NCI-H2107 treated with DMSO at 0.1 percent for 48 hours (cell line): ENCODE measurements around the gene AZU1.

ENCODE experiments used
- DNase-seq: peaks from one replicate; lab custom pipeline; 2025; ENCODE audit not compliant: unreplicated experiment; lab: John Stamatoyannopoulos, UW

AZU1 gene

DNA sequence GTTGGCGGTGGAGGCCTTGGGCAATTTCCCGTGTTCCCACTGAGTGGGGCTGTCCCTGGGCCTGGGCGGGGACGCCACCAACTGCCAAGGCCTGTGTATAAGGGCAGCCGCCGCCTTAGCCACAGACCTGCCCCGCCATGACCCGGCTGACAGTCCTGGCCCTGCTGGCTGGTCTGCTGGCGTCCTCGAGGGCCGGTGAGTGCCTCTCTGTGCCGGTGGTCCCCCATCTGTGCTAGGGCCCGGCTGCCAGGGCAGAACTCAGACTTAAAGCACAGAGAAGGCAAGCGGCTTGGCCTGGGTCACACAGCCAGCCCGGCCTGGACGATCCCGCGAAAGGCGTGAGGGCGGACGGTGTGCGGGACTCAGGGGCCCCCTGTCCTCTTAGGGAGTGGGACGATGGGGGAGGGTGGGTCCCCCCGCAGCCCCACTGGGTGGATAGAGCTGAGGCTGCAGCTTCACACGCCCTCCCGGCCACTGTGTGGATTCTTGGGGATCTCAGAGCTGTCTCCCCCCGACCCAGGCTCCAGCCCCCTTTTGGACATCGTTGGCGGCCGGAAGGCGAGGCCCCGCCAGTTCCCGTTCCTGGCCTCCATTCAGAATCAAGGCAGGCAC lies at the start of gene AZU1:
TSS of gene AZU1 (plus strand) at position 128 of the 612 bp plus-strand sequence. CDS start at position 138, 10 bp downstream.
- DNase-seq = no peak

GRCh38 chr19:778910-779653 lies 48.6 kb upstream of the AZU1 start:
- DNase-seq = no peak

- no peak for DNase-seq
Measured at GRCh38 chr19:780935-781334, 46.7 kb upstream of the AZU1 start.

- DNase-seq = no peak
Measured at GRCh38 chr19:781800-782184, 45.8 kb upstream of the AZU1 start.

DNA sequence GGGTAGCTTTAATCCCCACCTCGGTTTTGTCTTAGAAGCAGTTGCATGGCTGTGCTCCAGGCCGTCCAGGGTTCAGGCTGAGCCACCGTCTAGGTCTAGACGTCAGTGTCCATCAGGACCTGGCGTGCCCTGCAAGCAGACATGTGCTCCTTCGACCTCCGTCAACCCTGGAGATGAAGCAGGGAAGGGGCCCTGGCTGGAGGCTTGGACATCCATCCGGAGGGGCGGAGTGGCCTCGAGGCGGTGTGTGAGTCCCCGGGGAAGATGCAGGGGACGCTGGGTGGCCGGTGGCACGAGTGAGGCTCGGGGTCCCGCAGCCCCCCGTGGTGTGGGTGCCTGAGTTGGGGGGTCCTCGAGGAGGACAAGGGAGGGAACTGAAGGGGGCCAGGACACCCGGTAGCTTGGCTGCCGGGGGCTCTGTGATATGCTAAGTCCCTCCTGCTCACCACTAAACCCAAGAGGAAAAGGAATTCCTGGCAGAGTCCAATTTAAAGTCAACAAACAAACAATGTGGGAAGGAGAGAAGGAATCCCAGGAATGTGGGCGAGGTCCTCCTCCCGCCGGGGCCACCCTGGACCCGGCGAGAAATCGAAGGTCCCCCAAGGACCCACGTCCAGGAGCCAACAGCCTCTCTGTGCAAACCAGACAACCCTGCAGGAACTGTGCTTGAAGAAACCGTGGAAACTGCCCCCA lies 45.3 kb upstream of the AZU1 start:
- DNase-seq = no peak

DNA sequence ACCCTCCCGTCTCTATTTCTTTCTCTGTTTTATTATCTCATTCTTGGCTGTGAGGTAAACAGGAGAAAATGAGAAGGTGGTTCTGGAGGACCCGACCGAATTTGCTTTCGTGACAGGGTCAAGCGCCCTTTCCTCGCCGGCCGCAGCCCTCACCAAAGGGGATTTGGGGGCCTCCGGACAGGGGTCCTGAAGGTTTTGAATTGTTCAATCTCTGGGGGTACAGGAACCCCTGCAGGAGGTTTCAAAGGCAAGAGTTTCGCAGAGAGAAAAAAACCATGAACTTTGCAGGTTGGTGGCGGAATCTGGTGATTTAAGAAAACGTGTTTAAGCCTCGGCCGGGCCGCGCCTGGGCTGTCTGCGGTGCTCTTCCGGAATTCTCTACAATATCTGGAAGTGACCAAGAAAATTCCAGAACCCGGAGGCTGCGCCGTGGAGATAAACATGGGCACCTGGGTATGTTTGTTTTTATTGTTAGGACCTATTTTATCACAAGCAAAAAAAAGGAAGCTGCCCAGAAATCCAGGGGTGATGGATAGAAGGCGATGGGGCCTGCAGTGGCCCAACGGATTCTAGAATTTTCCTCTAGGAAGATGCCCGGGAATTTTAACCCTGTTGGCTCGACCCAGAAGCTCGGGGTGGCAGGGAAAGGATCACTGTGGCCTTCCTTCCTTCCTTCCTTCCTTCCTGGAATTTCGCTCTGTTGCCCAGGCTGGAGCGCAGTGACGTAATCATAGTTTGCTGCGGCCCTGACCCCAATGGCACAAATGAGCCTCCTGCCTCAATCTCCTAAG lies 44.6 kb upstream of the AZU1 start:
- no peak for DNase-seq

GRCh38 chr19:784541-784940 lies 43.1 kb upstream of the AZU1 start:
- no peak for DNase-seq

DNA sequence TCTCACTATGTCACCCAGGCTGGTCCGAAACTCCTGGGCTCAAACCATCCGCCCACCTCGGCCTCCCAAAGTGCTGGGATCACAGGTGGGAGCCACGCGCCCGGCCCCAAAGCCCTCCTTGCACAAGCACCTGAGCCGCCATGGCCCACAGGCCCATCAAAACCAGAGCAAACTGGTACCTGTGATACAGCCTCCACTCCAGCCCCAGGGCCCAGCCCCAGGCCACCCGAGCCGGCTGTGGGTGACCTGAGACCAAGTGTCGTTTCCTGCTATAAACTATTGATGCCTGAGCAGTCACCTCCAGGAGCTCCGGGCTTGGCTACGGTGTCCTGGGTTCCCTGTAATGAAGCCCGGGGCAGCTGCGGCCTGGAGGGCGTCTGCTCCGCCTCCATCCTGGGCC lies 40.1 kb upstream of the AZU1 start:
- no peak for DNase-seq

DNA sequence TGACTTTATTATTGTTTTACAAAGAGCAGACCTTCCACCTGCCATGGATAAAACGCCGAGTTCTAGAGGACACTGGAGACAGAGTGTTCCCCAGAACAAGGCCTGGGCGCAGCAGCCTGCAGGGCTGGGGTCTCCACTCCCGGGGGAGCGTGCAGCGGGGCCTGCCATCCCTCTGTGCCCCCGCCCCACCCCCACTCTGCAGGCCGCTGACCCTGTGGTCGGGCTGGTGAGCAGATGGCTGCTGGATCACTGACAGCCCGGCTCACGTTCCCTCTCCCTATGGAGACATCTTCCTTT lies 39.0 kb upstream of the AZU1 start:
- DNase-seq = no peak

DNA sequence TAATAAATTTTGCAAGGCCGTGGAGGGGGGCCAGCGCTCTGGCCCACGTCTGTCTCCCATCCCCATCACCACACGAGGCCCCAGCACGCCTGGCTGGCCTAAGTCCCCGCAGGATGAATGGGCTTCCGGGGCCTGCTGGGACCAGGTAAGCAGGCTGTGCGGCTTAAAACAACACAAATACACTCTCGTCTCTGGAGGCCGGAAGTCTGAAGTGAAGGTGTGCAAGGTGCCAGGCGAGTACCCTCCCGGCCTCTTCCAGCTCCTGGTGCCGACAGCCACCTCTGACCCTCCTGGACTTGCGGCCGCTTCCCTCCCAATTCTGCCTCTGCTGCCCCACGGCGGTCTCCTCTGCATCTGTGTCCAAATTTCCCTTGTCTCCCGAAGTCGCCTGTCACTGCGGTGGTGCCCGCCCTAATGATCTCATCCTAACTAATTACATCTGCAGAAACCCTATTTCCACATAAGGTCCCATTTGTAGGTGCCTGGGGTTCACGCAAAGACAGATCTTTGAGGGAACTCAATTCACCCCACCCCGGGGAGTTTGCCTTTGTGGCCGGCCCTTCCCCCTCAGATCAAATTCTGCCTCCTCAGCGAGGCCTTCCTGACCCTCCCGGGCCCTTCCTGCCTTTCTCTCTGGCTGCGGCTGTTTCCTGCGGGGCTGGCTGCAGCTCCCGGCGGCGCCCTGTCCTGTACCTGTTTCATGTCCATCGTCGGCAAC lies 38.5 kb upstream of the AZU1 start:
- peak; percentile 43 for DNase-seq

DNA sequence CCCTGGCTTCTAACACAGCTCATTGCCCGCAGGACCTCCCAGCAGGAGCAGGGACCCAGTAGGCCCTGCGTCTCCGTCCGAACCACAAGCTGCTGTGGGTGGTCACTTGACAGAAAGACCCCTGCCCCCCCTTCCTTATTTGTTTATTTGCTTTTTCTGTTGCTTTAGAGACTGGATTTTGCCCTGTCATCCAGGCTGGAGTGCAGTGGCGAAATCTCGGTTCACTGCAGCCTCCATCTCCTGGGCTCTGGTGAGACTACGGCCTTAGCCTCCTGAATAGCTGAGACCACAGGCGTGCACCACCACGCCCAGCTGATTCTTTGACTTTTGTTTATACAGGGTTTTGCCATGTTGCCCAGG lies 38.0 kb upstream of the AZU1 start:
- no peak for DNase-seq

DNA sequence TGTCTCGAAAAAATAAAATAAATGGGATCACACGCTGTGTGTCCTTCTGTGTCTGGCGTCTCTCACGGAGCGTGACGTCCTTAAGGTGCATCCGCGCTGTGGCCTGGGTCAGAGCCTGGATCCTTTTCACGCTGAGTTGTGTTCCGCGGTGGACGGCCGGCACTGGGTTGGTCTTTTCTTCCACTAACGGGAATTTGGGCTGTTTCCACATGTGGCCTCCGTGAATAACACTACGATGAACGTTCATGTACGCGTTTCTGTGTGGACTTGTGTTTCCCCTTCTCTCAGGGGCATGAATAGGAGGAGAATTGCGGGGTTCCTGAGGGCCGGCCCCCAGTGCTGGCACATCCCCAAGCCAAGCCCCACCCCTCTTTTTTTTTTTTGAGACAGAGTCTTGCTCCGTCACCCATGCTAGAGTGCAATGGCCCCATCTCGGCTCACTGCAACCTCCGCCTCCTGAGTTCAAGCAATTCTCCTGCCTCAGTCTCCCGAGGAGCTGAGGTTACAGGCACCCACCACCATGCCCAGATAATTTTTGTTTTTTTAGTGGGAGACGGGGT lies 36.5 kb upstream of the AZU1 start:
- no peak for DNase-seq

- DNase-seq = no peak
Measured at GRCh38 chr19:791567-792305, 35.9 kb upstream of the AZU1 start.

- DNase-seq = no peak
Measured at GRCh38 chr19:792306-792885, 35.2 kb upstream of the AZU1 start.

DNA sequence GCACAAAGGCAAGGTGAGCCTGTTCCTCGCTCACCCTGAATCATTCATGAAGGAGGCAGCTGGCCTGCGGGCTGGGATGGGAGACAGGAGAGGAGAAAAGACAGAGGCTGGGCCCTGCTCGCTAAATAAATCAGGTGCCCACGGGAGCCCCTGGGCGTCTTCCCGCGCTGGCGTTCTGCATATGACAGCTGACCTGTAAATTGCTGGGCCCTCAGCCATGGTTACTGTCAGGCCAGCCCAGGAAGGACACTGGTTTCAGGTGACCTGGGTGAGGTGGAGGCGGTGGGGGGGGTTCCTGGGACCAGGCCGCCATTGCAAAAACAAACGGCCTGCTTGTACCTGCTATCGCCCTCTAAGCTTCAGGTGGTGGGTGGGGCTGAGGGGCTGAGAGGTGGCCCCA lies 33.8 kb upstream of the AZU1 start:
- no peak for DNase-seq

GRCh38 chr19:795073-795611 lies 32.5 kb upstream of the AZU1 start:
- no peak for DNase-seq

DNA sequence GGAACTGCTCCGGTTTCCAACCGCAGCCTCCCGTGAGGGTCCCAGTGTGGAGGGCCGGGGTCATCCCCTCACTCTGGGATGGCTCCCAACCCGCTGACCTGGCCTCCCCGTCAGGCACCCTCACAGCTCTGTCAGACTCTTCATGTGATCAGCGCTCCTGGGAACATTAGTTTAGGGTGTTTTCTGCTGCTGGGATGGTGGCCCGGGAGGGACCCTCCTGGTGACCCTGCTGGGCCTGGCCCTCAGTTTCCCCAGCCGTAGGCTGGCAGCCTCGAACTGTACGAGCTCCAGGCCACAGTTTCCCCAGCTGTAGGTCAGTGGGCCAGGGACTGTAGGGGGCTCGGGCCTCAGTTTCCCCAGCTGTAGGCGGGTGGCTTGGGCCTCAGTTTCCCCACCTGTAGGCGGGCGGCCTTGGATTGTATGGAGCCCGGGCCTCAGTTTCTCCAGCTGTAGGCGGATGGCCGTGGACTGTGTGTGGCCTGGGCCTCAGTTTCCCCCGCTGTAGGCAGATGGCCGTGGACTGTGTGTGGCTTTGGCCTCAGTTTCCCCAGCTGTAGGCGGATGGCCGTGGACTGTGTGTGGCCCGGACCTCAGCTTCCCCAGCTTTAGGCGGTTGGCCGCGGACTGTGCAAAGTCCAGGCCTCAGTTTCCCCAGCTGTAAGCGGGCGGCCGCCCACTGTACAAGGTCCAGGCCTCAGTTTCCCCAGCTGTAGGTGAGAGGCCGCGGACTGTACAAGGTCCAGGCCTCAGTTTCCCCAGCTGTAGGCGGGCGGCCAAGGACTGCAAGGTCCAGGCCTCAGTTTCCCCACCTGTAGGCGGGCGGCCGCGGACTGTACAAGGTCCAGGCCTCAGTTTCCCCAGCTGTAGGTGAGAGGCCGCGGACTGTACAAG lies 31.7 kb upstream of the AZU1 start:
- no peak for DNase-seq

DNA sequence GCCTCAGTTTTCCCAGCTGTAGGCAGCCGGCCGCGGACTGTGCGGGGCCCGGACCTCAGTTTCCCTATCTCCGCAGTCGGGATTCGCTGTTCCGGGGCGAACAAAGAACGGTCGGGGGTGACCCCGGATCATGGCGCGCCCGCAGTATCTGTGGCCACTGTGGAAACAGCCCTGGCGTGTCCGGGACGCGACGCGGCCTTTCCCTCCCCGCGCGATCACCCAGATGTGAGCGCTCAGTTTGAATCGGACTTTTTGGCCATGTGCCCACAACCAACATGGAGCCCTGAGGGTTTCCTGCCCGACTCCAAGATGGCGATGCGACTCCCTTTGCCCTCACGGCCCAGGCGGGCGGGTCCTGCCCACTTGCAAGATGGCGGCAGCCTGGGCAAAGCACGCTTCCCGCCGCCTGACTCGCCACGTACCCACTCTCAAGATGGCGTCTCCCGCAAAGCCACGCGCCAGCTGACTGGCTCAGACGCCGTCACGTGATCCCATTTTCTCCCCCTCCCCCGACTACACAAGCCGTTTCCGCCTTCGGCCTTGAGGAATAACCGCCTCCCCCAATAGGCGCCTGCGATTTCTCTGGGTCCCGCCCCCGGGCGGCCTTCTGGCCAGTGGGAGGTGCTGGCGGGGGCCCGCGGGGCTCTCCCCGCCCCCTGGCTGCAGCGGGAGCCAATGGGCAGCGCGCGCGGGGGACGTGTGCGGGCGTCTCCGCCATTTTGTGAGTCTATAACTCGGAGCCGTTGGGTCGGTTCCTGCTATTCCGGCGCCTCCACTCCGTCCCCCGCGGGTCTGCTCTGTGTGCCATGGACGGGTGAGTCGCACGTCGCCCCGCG lies 30.7 kb upstream of the AZU1 start, which contains the start of gene PTBP1:
TSS of gene PTBP1 (plus strand) at position 761 of the 836 bp plus-strand sequence. CDS start at position 807, 46 bp downstream.
- peak; percentile 98 for DNase-seq
